Breast epithelium (tissue), 3 donors: Measurements from ENCODE around the gene GLIPR2.

Experiments used
- CTCF ChIP-seq, 3 donors: fragments of 450-650 bp; IDR thresholded peaks; one replicate each; pipeline ENCODE4 v1.5.1; 2016 to 2017; ENCODE audit warnings: antibody characterized with exemption in 3 of 3, mild to moderate bottlenecking in 3 of 3, moderate library complexity in 3 of 3
- POLR2AphosphoS5 ChIP-seq, 3 donors: sonication (generic); formaldehyde crosslinking; IDR thresholded peaks; one replicate each; pipeline ENCODE4 v1.6.1; 2017; ENCODE audit warnings: antibody characterized with exemption in 3 of 3

GRCh38 chr9:36141288-36141687 is 4.8 kb downstream of the GLIPR2 start:
- no peak for TF ChIP-seq POLR2AphosphoS5 (IDR thresholded peaks at IDR 0.05)
- peak in 1 of 3 donors; percentile 13 for TF ChIP-seq CTCF (IDR thresholded peaks at IDR 0.05)
